HEK293 (cell line): ENCODE data around the gene ING4.

Source experiments
- CTCF ChIA-PET: fragments of 350-600 bp; formaldehyde crosslinking; extraction: SDS; loops from one replicate; lab custom pipeline; 2021; ENCODE audit warnings: antibody characterized with exemption; lab: Yijun Ruan, JAX
- POLR2A ChIA-PET: fragments of 300-600 bp; formaldehyde crosslinking; extraction: SDS; loops from one replicate; lab custom pipeline; 2020; ENCODE audit warnings: antibody characterized with exemption, inconsistent platforms; lab: Yijun Ruan, JAX
- H3K27ac ChIP-seq: fragments of 200-500 bp; sonication (Bioruptor generic); 2 replicates; pipeline ENCODE4 v1.5.1; 2014; ENCODE audit warnings: low read depth, low read length, control low read depth, inconsistent platforms; ENCODE audit errors: extremely low read depth
- H3K36me3 ChIP-seq, 2 experiments: fragments of 200-500 bp in 1 of 2; sonication (Bioruptor generic) in 1 of 2; 1 replicate in 1 of 2; 2 replicates in 1 of 2; pipeline ENCODE4 v1.5.1; 2014 to 2017; ENCODE audit warnings: inconsistent platforms in 2 of 2, low read length in 2 of 2; ENCODE audit not compliant: control insufficient read depth in 2 of 2, insufficient read depth in 1 of 2
- H3K4me1 ChIP-seq: fragments of 200-500 bp; sonication (Bioruptor generic); 2 replicates; pipeline ENCODE4 v1.5.1; 2014; ENCODE audit warnings: mild to moderate bottlenecking, low read length, inconsistent platforms; ENCODE audit not compliant: control insufficient read depth, insufficient read depth
- H3K4me3 ChIP-seq: 2 replicates; pipeline ENCODE4 v1.5.1; 2011; ENCODE audit warnings: low read depth, mild to moderate bottlenecking, control low read depth, low read length, moderate library complexity
- H3K9me3 ChIP-seq: fragments of 200-500 bp; sonication (Bioruptor generic); 2 replicates; pipeline ENCODE4 v1.5.1; 2014; ENCODE audit warnings: low read depth, low read length, inconsistent platforms; ENCODE audit not compliant: control insufficient read depth, insufficient read depth
- CTCF ChIP-seq: fragments of 450-650 bp; formaldehyde crosslinking; IDR thresholded peaks from 2 replicates; pipeline ENCODE4 v1.5.1; 2016; ENCODE audit warnings: missing biosample characterization, missing genetic modification characterization
- GLIS1 ChIP-seq: fragments of 450-650 bp; formaldehyde crosslinking; IDR thresholded peaks from 2 replicates; pipeline ENCODE4 v1.5.1; 2016; ENCODE audit warnings: missing biosample characterization, missing genetic modification characterization
- HOXD13 ChIP-seq: sonication (generic); formaldehyde crosslinking; IDR thresholded peaks from 2 replicates; pipeline ENCODE4 v1.8.0; 2022; ENCODE audit warnings: missing genetic modification reagents, borderline replicate concordance
- MYNN ChIP-seq: fragments of 450-650 bp; formaldehyde crosslinking; IDR thresholded peaks from 2 replicates; pipeline ENCODE4 v1.5.1; 2016; ENCODE audit warnings: missing biosample characterization, missing genetic modification characterization, borderline replicate concordance
- ZBTB17 ChIP-seq: fragments of 450-650 bp; formaldehyde crosslinking; IDR thresholded peaks from 2 replicates; pipeline ENCODE4 v1.5.1; 2016; ENCODE audit warnings: missing biosample characterization, missing genetic modification characterization
- ZNF138 ChIP-seq: fragments of 450-650 bp; formaldehyde crosslinking; IDR thresholded peaks from 2 replicates; pipeline ENCODE4 v1.5.1; 2016; ENCODE audit warnings: missing biosample characterization, missing genetic modification characterization, borderline replicate concordance
- ZNF146 ChIP-seq: fragments of 450-650 bp; formaldehyde crosslinking; IDR thresholded peaks from 2 replicates; pipeline ENCODE4 v1.5.1; 2016; ENCODE audit warnings: missing biosample characterization, missing genetic modification characterization
- ZNF16 ChIP-seq: fragments of 450-650 bp; formaldehyde crosslinking; IDR thresholded peaks from 2 replicates; pipeline ENCODE4 v1.5.1; 2016; ENCODE audit warnings: low read depth, missing biosample characterization, missing genetic modification characterization
- ZNF175 ChIP-seq: fragments of 450-650 bp; formaldehyde crosslinking; IDR thresholded peaks from 2 replicates; pipeline ENCODE4 v1.5.1; 2016; ENCODE audit warnings: missing biosample characterization, missing genetic modification characterization
- ZNF248 ChIP-seq: fragments of 450-650 bp; formaldehyde crosslinking; IDR thresholded peaks from 2 replicates; pipeline ENCODE4 v1.5.1; 2017; ENCODE audit warnings: missing biosample characterization, missing genetic modification characterization
- ZNF280C ChIP-seq: fragments of 450-650 bp; formaldehyde crosslinking; IDR thresholded peaks from 2 replicates; pipeline ENCODE4 v1.5.1; 2016; ENCODE audit warnings: missing biosample characterization, missing genetic modification characterization
- ZNF335 ChIP-seq: fragments of 450-650 bp; formaldehyde crosslinking; conservative IDR thresholded peaks from 2 replicates; pipeline ENCODE4 v1.5.1; 2016; ENCODE audit warnings: missing biosample characterization, missing genetic modification characterization
- ZNF350 ChIP-seq: fragments of 450-650 bp; formaldehyde crosslinking; IDR thresholded peaks from 2 replicates; pipeline ENCODE4 v1.5.0; 2017; ENCODE audit warnings: missing biosample characterization, mild to moderate bottlenecking, missing genetic modification characterization
- ZNF366 ChIP-seq: fragments of 450-650 bp; formaldehyde crosslinking; conservative IDR thresholded peaks from 2 replicates; pipeline ENCODE4 v1.5.1; 2016; ENCODE audit warnings: missing biosample characterization, missing genetic modification characterization
- ZNF416 ChIP-seq: fragments of 450-650 bp; formaldehyde crosslinking; IDR thresholded peaks from 2 replicates; pipeline ENCODE4 v1.5.1; 2016; ENCODE audit warnings: missing biosample characterization, missing genetic modification characterization
- ZNF449 ChIP-seq: fragments of 450-650 bp; formaldehyde crosslinking; IDR thresholded peaks from 2 replicates; pipeline ENCODE4 v1.5.1; 2017; ENCODE audit warnings: missing biosample characterization, mild to moderate bottlenecking, missing genetic modification characterization, moderate library complexity
- ZNF48 ChIP-seq: fragments of 450-650 bp; formaldehyde crosslinking; IDR thresholded peaks from 2 replicates; pipeline ENCODE4 v1.5.1; 2016; ENCODE audit warnings: missing biosample characterization, missing genetic modification characterization
- ZNF571 ChIP-seq: fragments of 450-650 bp; formaldehyde crosslinking; IDR thresholded peaks from 2 replicates; pipeline ENCODE4 v1.5.0; 2017; ENCODE audit warnings: missing biosample characterization, missing genetic modification characterization
- ZNF580 ChIP-seq: fragments of 450-650 bp; formaldehyde crosslinking; IDR thresholded peaks from 2 replicates; pipeline ENCODE4 v1.5.1; 2016; ENCODE audit warnings: missing biosample characterization, missing genetic modification characterization
- ZNF654 ChIP-seq: fragments of 450-650 bp; formaldehyde crosslinking; IDR thresholded peaks from 2 replicates; pipeline ENCODE4 v1.5.1; 2016; ENCODE audit warnings: low read depth, missing biosample characterization, missing genetic modification characterization
- ZNF670 ChIP-seq: fragments of 450-650 bp; formaldehyde crosslinking; IDR thresholded peaks from 2 replicates; pipeline ENCODE4 v1.5.1; 2016; ENCODE audit warnings: missing biosample characterization, missing genetic modification characterization, low read depth
- ZNF837 ChIP-seq: fragments of 450-650 bp; formaldehyde crosslinking; IDR thresholded peaks from 2 replicates; pipeline ENCODE4 v1.5.1; 2016; ENCODE audit warnings: missing biosample characterization, missing genetic modification characterization

Gene ING4

GRCh38 chr12:6699259-6699988 is 36.5 kb upstream of the ING4 start (continued):
- TF ChIP-seq ZNF670 (tag by site-specific recombination) (0 out of 2 replicates have a peak, but pooled peaks have one; percentile 47), ZNF16 (tag by site-specific recombination) (no peak), GLIS1 (tag by site-specific recombination) (0 out of 2 replicates have a peak, but pooled peaks have one; percentile 9)
- TF ChIP-seq, all 188 proteins: peak for 14

- ChIA-PET POLR2A (interaction anchor here (0.7 to 2.5 kb wide), 6 partner anchors 9 to 164 kb away, joined by 3 to 16 read pairs (median 4); partner anchors contain the start of genes COPS7A, GAPDH and ZNF384), CTCF (interaction anchor here (0.6 to 1.5 kb wide), 9 partner anchors 14 to 731 kb away, joined by 3 to 8 read pairs (median 3); no protein-coding TSS in a partner anchor)
Measured at GRCh38 chr12:6698352-6699046, 35.6 kb upstream of the ING4 start.

GRCh38 chr12:6697584-6698351 is 34.8 kb upstream of the ING4 start:
- ChIA-PET CTCF (interaction anchor here (0.7 to 1.5 kb wide), 5 partner anchors 13 to 410 kb away, joined by 3 to 8 read pairs (median 3); no protein-coding TSS in a partner anchor), POLR2A (interaction anchor here (0.5 to 2.5 kb wide), 5 partner anchors 9 to 118 kb away, joined by 3 to 16 read pairs (median 4); partner anchors contain the start of gene ZNF384)
- no peak overlapping the region for H3K27ac ChIP-seq
- peaks cover 0 to 16% of the 10 kb centered on the region in 2 experiments; a peak in 1 of 3 replicates for H3K36me3 ChIP-seq
- no peaks in the 10 kb centered on the region for H3K9me3 ChIP-seq
- H3K4me3 ChIP-seq, result no peak overlapping the region
- H3K4me1 ChIP-seq, result no peaks in the 10 kb centered on the region
- TF ChIP-seq ZNF571 (tag by site-specific recombination) (no peak), CTCF (peak; percentile 85), ZNF335 (tag by site-specific recombination) (no peak), ZNF48 (no peak), HOXD13 (CRISPR knock-in tag) (no peak), ZNF654 (peak; percentile 84), ZNF138 (tag by site-specific recombination) (no peak), ZNF837 (tag by site-specific recombination) (no peak), ZNF146 (tag by site-specific recombination) (no peak), MYNN (no peak), ZBTB17 (tag by site-specific recombination) (0 out of 2 replicates have a peak, but pooled peaks have one; percentile 18), ZNF175 (tag by site-specific recombination) (no peak), ZNF366 (tag by site-specific recombination) (peak; percentile 57)

More at GRCh38 chr12:6698352-6699046, 35.6 kb upstream of the ING4 start:
- TF ChIP-seq ZNF449 (tag by site-specific recombination) (no peak), ZNF248 (tag by site-specific recombination) (no peak), ZNF580 (tag by site-specific recombination) (no peak), ZNF280C (tag by site-specific recombination) (no peak), ZNF416 (tag by site-specific recombination) (no peak), ZNF350 (tag by site-specific recombination) (no peak)
- Histone ChIP-seq H3K4me1 (no peaks in the 10 kb centered on the region), H3K4me3 (no peak overlapping the region), H3K9me3 (no peaks in the 10 kb centered on the region), H3K27ac (no peak overlapping the region), H3K36me3 (peaks cover 0 to 16% of the 10 kb centered on the region in 2 experiments; a peak in 1 of 3 replicates)
